ENCODE data around the gene COPB2.
A peak's percentile ranks its signal among the peaks of the same experiment; 100 is the strongest.

Gene COPB2

DNA sequence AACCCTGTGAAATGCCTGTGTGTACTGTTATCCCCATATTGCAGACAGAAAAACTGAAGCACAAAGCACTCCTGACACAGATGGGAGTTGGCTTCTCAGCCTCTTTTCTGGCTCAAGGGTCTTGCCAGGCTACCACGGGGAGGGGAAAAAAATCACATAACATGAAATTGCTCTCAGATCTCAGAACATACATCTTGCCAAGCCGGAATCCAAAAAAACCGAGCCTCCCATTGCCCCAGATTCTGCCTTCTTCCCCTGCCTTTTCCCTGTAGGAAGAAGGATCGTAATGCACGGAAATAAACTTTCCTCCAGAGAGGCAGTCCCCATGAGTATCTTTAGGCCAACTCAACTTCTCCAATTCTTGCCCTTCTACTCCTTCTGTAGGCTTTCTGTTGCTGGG is 62.2 kb downstream of the COPB2 start:
- no peak for DNase-seq

DNA sequence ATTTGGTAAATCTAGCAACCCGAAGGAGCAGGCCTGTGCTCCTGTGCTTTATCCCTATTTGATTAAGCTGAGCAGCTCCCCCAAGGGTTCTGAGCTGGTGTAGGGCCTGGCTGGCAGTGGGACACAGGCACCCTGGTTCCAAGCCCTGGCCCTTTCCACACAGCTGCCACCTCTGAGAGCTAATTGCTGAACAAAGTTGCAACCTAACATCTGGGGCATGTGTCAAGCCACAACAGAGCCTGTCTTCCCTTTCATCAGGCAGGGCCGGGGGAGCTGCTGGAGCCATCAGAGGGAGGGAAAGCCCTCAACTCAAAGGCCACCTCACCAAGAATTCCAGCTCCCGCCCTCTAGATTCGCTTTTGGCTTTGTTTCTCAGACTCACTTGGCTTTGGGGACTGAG is 62.7 kb downstream of the COPB2 start:
- DNase-seq, result no peak

DNA sequence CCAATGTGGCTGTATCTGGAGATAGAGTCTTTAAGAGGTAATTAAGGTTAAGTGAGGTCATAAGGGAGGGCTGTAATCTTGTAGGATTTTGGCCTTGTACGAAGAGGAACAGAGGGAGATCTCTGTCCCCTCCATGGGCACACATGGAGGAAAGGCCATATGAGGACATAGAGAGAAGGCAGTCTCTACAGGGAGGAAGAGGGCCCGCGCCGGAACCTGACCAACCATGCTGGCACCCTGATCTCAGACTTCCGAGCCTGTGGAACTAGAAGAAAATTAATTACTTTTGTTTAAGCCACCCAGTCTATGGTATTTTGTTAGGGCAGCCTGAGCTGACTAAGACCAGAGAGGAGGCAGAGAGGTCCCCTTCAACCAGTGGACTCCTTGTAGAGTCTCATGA is 63.3 kb downstream of the COPB2 start:
- DNase-seq, result no peak

DNA sequence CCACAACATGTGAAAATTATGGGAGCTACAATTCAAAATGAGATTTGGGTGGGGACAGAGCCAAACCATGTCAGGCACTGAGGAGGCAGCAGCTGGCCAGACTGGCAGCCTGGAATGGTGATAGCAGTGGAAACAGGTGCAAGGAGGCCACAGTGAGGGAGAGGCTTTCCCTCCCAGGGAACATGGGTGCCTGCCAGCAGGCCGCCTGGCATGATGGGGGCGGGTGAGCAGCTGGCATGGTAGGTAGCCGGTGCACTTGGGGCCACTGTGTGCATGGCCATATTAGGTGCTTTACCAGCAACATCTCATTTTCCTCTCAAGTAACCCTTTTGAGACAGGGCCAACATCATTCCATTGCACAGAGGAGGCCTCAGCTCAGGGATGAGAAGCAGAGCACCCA is 63.9 kb downstream of the COPB2 start:
- no peak for DNase-seq

DNA sequence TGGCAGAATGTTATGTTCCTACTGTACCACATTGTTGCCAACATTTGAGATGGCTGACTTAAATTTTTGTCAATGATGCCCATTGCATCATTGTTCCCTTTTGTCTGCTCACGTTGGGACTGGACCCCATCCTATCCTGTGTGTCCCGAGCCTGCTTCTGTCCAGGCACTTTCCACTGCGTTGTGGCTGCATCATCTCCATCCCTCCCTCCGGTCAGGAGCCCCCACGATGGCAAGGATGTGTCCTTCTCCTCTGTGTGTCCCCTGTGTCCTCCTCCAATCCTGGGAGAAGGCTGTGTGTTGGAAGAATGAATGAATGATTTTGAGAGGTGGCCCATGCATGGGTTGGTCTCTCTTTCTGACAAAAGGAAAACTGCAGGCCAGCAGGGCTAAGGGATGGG is 65.0 kb downstream of the COPB2 start:
- no peak for DNase-seq

- no peak for DNase-seq
Measured at GRCh38 chr3:139323146-139323545, 66.3 kb downstream of the COPB2 start.

DNA sequence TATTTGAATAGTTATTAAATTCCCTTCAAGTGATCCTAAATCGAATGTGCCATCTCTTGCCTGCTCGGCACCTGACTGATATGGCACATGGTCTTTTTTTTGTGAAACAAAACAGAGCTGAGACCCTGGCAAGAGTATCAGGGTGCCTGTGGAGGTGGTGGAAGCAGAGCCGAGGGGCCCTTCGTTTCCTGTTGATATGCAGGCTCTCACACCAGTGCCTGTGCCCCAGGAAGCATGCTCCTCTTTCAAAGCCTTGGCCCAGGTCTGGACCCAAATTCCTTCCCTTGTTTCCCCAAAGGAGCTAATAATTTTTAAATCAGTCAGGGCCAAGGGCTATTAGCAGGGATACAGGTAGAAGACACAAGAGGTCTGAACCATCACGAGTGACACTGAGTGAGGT is 67.1 kb downstream of the COPB2 start:
- no peak for DNase-seq

DNA sequence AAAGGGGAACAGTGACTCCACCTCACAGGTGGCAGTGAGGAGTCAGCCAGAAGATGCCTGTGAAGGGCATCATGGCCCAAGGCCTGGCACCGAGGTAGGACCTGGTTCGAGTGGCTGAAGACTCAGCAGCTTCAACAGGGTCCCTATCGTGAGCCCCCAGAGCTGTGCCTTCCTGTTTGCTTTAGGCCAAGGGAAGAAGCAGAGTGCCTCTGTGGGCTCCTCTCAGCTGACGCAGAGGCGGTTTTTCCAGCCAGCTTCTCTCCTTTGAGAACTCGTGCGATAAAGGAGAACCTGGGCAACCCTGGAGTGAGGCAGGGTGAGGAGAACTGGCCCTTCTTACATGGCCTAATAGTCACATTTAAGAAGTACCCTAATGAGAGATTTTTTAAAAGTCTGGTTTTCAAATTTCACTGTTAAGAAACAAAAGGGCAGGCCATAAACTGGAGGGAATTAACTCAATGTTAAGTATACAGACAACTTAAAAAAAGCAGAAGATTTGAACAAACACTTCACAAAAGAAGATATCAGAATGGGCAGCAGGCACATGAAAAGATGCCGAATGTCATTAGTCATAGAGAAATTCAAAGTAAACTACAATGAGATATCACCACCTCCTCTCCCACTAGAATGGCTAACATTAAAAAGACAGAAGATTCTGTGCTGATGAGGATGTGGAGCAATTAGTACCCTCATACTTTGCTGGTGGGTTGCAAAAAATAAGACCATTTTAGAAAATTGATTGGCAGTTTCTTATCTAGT is 68.7 kb downstream of the COPB2 start:
- DNase-seq, result no peak

DNA sequence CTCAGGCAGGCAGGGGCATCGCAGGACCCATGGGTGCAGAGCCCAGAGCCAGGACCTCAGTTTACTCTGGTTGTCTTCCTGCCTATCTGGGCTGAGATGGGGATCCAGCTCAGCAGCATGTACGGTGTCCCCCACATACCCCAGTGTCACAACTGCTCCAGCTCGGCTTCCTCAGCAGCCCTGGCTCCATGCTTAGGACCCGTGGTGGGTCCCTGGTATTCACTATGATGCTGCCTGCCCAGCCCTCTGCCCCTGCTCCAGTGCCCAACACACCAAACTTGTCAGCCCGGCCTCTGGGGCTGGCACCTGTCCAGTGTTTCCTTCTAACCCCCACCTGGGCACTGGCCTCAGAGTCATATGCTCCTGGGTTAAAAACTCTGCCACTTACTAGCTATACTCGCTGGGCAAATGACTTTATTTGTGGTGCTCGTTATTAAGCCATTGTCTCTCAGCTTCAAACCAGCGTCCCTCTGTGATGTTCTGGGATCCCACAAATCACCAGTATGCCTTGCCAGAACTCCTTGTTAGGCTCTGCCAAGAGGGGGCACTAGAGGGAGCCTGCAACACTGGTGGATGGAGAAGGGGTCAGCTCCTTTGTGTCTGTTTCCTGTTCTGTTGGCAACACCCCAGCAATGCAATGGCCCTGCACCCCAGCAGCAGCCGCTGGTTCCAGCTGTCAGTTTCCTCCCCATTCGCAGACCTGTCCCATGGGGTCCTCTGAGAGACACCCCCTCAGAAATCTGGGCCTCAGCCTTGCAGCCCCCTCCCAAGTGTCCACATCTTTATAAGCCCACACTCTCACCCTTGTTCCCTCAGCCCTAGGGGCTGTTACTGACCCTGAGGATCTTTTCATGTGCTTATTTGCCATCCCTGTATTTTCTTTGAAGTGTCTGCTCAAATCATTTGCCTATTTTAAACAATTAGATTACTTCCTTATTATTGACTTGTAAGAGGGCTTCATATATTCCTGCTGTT is 69.7 kb downstream of the COPB2 start:
- DNase-seq, result peak; percentile 11

GRCh38 chr3:139318826-139319225 is 70.6 kb downstream of the COPB2 start:
- DNase-seq, result no peak

DNA sequence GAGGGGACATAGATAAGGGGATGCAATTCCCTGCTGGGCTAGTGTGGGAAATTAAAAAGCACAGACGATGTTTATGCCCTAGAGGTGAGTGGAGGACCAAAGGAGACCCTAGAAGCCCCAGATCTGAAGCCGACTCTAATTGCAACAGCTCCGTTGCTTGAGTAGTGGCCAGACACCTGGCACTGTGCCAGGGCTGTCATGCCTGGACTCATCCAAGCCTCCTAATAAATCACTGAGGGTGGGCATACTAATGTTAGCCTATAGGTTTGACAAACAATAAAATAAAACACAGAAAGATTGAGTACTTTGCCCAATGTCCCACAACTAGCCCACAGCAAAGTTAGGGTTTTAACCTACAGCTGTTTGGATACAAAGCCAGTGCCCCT is 71.0 kb downstream of the COPB2 start:
- DNase-seq, result no peak

GRCh38 chr3:139317660-139318430 is 71.6 kb downstream of the COPB2 start:
- DNase-seq, result no peak

DNA sequence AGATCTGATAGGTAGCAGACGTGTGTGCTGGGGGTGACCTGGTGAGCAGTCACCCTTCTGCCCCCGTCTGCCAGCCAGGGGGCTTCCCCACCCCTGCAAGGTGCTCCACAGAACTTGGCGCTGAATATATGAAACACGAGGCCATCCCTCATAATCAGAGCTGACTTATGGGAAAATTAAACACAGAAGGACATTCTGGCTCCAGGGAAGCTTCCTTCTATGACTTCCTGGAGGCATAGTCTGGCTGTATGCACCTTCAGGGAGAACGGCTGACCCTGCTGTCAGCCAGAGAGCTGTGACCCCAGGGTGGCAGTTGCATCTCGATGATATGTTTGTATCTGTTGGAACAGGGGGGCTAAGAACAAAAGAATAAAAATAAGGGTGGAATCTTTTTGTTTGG is 72.2 kb downstream of the COPB2 start:
- DNase-seq, result no peak

- no peak for DNase-seq
Measured at GRCh38 chr3:139313921-139314320, 75.5 kb downstream of the COPB2 start.

- DNase-seq, result no peak
Measured at GRCh38 chr3:139312959-139313358, 76.5 kb downstream of the COPB2 start.

- no peak for DNase-seq
Measured at GRCh38 chr3:139312416-139312815, 77.0 kb downstream of the COPB2 start.

DNA sequence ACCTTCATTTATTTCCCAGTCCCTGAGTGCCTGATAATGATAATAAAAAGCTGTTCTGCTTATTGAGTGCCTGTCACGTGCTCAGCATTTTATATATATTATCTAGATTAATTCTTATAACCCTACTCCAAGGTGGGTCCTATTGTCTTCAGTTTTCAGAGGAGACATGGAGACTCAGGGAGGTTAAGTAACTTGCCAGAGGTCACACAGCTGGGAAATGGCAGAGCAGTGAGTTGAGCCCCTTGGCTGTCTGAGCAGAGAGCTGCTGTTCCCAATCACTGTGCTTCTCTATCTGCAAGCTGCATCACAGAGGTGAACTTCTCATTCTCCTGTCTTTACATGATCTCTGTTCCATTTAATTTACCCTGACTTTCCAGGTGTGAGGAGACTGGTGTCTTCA is 77.9 kb downstream of the COPB2 start:
- DNase-seq, result no peak

GRCh38 chr3:139310474-139310933 is 78.9 kb downstream of the COPB2 start:
- DNase-seq, result peak; percentile 87

- no peak for DNase-seq
Measured at GRCh38 chr3:139309880-139310279, 79.6 kb downstream of the COPB2 start.

- DNase-seq, result peak; percentile 62
Measured at GRCh38 chr3:139309061-139309591, 80.3 kb downstream of the COPB2 start.

DNA sequence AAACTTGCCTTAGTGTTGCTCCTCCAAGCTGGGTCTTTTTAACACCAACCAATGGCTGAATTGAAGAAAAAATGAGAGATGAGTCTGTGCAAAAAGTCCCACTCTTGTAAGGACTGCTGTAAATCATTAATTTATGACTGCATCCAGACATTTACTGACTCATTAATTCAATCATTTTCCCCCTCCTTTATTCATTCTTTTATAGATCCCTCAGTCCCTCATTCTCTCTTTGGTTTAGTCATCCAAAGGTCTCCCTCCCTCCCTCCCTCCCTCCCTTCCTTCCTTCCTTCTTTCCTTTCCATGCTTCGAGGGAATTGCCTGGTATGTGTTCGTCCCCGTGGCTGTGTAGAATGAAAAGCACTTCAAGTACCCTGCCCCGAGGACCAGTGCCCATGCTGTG is 80.9 kb downstream of the COPB2 start:
- peak; percentile 51 for DNase-seq

Measured in fibroblast of skin of scalp (primary cell).